Nephron progenitor cell (in vitro differentiated cells): ENCODE results near the gene PPP3CB.

ENCODE experiments used
- DNase-seq: peaks from one replicate; pipeline ENCODE4 v3.0.0; 2021
- H3K27ac Mint-ChIP-seq: 2 replicates; pipeline ENCODE4 v1.8.0; 2021; ENCODE audit warnings: mild to moderate bottlenecking, moderate library complexity, mixed read lengths
- H3K27me3 Mint-ChIP-seq: 2 replicates; pipeline ENCODE4 v1.8.0; 2021; ENCODE audit warnings: mild to moderate bottlenecking, low read depth, mixed read lengths; ENCODE audit not compliant: poor library complexity
- H3K36me3 Mint-ChIP-seq: 2 replicates; pipeline ENCODE4 v1.8.0; 2021; ENCODE audit warnings: low read depth, mixed read lengths
- H3K4me1 Mint-ChIP-seq: 2 replicates; pipeline ENCODE4 v1.8.0; 2021; ENCODE audit warnings: mixed read lengths
- H3K4me3 Mint-ChIP-seq: 2 replicates; pipeline ENCODE4 v1.8.0; 2021; ENCODE audit warnings: mild to moderate bottlenecking, moderate library complexity, mixed read lengths
- H3K9me3 Mint-ChIP-seq: 2 replicates; pipeline ENCODE4 v1.8.0; 2021; ENCODE audit warnings: mild to moderate bottlenecking, moderate library complexity, mixed read lengths
- TF ChIP-seq, protein P1 (sequence below): fragments of 200-600 bp; sonication (generic); IDR thresholded peaks from 2 replicates; pipeline ENCODE4 v1.5.0; 2021; ENCODE audit warnings: antibody characterized with exemption

The PPP3CB gene

DNA sequence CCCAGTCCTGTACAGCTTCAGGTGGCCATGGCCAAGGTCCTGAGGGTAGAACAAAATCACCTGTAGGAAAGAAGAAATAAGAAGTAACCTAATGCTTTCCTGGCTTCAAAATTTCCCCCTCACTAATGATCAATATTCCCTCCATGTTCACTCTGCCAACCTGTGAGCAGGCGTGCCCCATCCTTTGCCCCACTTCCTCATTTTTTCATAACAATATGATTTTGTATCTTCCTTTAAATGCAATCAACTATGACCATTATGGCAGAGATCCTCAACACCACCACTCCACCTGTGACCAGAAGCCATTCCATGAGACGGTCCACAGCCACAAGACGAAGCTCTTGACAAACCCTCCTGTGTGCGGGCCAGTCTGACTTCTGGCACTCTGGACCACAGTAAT, 69.5 kb downstream of the PPP3CB start:
- H3K27ac Mint-ChIP-seq = no peak overlapping the region

DNA sequence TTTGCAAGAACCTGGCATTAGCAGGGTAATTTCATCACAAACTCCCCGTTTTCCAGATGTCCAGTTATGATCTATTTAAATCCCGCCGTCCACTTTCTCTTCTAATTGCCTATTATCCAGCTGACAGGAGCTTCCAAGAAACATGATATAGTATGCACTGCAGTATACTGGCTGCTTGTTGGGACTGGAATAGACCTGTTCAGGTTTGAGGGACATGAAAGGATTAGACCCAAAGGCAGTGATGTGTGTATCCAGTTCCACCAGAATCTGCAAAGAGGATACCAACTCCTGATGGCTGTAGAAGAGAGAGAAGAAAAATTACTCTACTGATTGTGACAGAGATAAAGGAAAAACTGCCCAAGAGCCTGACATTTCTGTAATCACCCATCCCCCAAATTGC, 71.3 kb downstream of the PPP3CB start:
- no peak for DNase-seq
- Mint-ChIP-seq H3K27me3 (no peaks in the 10 kb centered on the region), H3K4me3 (no peak overlapping the region), H3K9me3 (no peaks in the 10 kb centered on the region), H3K36me3 (peaks cover 43% of the 10 kb centered on the region), H3K27ac (no peak overlapping the region), H3K4me1 (no peaks in the 10 kb centered on the region)
- TF ChIP-seq, protein P1, sequence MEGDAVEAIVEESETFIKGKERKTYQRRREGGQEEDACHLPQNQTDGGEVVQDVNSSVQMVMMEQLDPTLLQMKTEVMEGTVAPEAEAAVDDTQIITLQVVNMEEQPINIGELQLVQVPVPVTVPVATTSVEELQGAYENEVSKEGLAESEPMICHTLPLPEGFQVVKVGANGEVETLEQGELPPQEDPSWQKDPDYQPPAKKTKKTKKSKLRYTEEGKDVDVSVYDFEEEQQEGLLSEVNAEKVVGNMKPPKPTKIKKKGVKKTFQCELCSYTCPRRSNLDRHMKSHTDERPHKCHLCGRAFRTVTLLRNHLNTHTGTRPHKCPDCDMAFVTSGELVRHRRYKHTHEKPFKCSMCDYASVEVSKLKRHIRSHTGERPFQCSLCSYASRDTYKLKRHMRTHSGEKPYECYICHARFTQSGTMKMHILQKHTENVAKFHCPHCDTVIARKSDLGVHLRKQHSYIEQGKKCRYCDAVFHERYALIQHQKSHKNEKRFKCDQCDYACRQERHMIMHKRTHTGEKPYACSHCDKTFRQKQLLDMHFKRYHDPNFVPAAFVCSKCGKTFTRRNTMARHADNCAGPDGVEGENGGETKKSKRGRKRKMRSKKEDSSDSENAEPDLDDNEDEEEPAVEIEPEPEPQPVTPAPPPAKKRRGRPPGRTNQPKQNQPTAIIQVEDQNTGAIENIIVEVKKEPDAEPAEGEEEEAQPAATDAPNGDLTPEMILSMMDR = no peak

More for the DNA sequence above, 69.5 kb downstream of the PPP3CB start:
- TF ChIP-seq, protein P1 = no peak
- H3K4me3 Mint-ChIP-seq = no peak overlapping the region
- H3K9me3 Mint-ChIP-seq = no peaks in the 10 kb centered on the region
- H3K4me1 Mint-ChIP-seq = no peaks in the 10 kb centered on the region
- H3K36me3 Mint-ChIP-seq = peaks cover 58% of the 10 kb centered on the region
- H3K27me3 Mint-ChIP-seq = no peaks in the 10 kb centered on the region
- no peak for DNase-seq

DNA sequence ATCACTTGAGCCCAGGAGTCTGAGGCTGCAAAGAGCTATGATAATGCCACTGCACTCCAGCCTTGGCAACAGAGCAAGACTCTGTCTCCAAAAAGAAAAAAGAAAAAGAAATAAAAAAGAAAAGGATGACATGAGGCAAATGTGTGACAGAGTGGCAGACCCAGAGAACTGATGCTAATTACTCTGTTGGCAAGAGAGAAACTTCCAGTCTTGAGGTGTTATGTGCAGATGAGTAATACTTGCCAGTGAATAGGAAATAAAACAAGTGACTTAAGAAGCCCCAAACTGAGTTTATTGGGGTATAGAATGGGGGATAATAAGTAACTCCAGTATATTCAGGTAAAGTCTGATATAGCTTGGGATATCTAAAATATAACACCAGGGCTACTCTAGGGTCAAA, 72.5 kb downstream of the PPP3CB start:
- Mint-ChIP-seq H3K9me3 (no peaks in the 10 kb centered on the region), H3K4me1 (no peaks in the 10 kb centered on the region), H3K36me3 (peaks cover 43% of the 10 kb centered on the region), H3K27ac (no peak overlapping the region), H3K4me3 (no peak overlapping the region), H3K27me3 (no peaks in the 10 kb centered on the region)
- TF ChIP-seq, protein P1 = no peak
- no peak for DNase-seq

DNA sequence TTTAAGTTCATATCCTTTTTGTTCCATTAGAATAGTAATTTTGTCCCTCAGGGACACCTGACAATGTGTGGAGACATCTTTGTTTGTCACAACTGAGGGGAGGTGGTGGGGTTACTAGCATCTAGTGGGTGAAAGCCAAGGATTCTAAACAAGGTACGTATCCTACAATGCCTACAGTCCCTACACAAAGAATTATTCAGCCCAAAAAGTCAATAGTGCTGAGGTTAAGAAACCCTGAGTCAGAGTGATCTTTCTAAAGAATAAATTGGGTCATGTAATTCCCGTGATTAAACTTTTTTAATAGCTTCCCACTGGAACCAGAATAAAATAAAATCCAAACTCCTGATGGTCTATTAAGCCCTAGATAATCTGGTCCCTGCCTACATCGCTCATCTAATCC, 79.3 kb downstream of the PPP3CB start:
- TF ChIP-seq, protein P1 = no peak
- Mint-ChIP-seq H3K27ac (no peak overlapping the region), H3K36me3 (no peaks in the 10 kb centered on the region), H3K9me3 (no peaks in the 10 kb centered on the region), H3K27me3 (peaks cover 17% of the 10 kb centered on the region), H3K4me1 (peaks cover 22% of the 10 kb centered on the region), H3K4me3 (no peak overlapping the region)
- no peak for DNase-seq

DNA sequence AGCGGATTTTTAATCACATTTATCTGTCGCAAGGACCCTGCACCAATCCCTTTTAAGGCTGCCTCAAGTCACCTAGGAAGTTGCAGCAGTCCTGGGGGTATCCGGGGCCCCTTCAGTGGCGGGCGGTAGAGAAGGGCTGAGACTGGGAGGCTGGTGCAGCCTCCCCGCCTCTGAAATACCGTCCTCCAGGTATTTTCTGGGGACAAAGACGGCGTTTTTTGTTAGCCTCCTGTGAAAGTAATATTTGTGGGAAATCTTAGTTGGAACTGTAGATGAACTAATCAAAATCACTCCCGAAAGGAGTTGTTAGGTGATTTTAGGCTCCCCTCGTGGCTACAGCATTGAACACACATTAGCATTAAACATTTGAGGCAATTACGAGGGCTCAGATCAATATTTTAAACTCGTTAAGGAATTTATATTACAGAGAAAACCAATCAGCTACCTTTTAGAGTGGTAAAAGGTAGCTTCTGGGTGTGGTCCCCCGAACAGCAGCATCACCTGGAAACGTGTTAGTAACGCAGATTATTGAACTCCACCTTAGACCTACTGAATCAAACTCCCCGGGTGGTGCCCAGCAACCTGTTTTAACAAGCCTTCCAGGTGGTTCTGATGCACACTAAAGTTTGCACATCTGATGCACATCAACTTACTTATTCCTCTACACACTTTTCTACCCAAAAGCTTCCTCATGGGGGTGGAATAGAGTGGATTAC, 81.4 kb downstream of the PPP3CB start:
- TF ChIP-seq, protein P1 = no peak
- Mint-ChIP-seq H3K27me3 (peaks cover 17% of the 10 kb centered on the region), H3K27ac (no peak overlapping the region), H3K36me3 (no peaks in the 10 kb centered on the region), H3K4me1 (peaks cover 22% of the 10 kb centered on the region), H3K4me3 (peak overlapping the region; percentile 93), H3K9me3 (no peaks in the 10 kb centered on the region)
- DNase-seq = no peak
